Neural cell (in vitro differentiated cells): Measurements from ENCODE around the gene HSFX4. TPM values are rescaled to one million over a fixed set of nuclear protein-coding genes. Genes with fewer than 3 reads are reported as not detected.

Source experiments
- H2AFZ ChIP-seq: fragments of 200-600, 300-800 bp; sonication (generic), shearing (Covaris generic); 2 replicates; pipeline ENCODE4 v1.6.0; 2014; ENCODE audit warnings: low read depth, mild to moderate bottlenecking, antibody characterized with exemption, low read length, moderate library complexity
- H3F3A ChIP-seq: fragments of 200-600 bp; shearing (Covaris generic); 2 replicates; pipeline ENCODE4 v1.6.1; 2016; ENCODE audit warnings: mild to moderate bottlenecking, moderate library complexity, mixed read lengths, antibody characterized with exemption, low read length; ENCODE audit not compliant: insufficient read depth, poor library complexity, severe bottlenecking
- H3K27ac ChIP-seq: fragments of 200-600, 300-800 bp; sonication (generic), shearing (Covaris generic); 2 replicates; pipeline ENCODE4 v1.5.1; 2014; ENCODE audit warnings: mild to moderate bottlenecking, low read length, moderate library complexity
- H3K27me3 ChIP-seq: fragments of 300-800, 200-600 bp; sonication (generic), shearing (Covaris generic); 2 replicates; pipeline ENCODE4 v1.6.0; 2014; ENCODE audit warnings: mild to moderate bottlenecking, low read depth, low read length, moderate library complexity; ENCODE audit not compliant: insufficient read depth
- H3K36me3 ChIP-seq: fragments of 300-800, 200-600 bp; sonication (generic), shearing (Covaris generic); 2 replicates; pipeline ENCODE4 v1.5.1; 2014; ENCODE audit warnings: mild to moderate bottlenecking, antibody characterized with exemption, low read length, moderate library complexity; ENCODE audit not compliant: insufficient read depth
- H3K4me2 ChIP-seq: fragments of 300-800, 200-600 bp; sonication (generic), shearing (Covaris generic); 2 replicates; pipeline ENCODE4 v1.6.0; 2014; ENCODE audit warnings: mild to moderate bottlenecking, low read length
- H3K4me3 ChIP-seq: fragments of 300-800, 200-600 bp; sonication (generic), shearing (Covaris generic); 2 replicates; pipeline ENCODE4 v1.5.1; 2014; ENCODE audit warnings: mild to moderate bottlenecking, low read length, moderate library complexity
- H3K79me2 ChIP-seq: fragments of 200-600 bp; shearing (Covaris generic); replicated peaks from 2 replicates; pipeline ENCODE4 v1.6.0; 2014; ENCODE audit warnings: mild to moderate bottlenecking, low read length, moderate library complexity; ENCODE audit not compliant: insufficient read depth
- H3K9ac ChIP-seq: fragments of 300-800, 200-600 bp; sonication (generic), shearing (Covaris generic); 2 replicates; pipeline ENCODE4 v1.6.1; 2016; ENCODE audit warnings: mild to moderate bottlenecking, low read length, mixed read lengths
- H3K9me2 ChIP-seq: fragments of 200-600 bp; shearing (Covaris generic); 2 replicates; pipeline ENCODE4 v1.6.1; 2016; ENCODE audit warnings: mild to moderate bottlenecking, low read length, mixed read lengths; ENCODE audit not compliant: insufficient read depth
- H3K9me3 ChIP-seq: fragments of 200-600, 300-800 bp; sonication (generic), shearing (Covaris generic); 2 replicates; pipeline ENCODE4 v1.6.1; 2016; ENCODE audit warnings: mild to moderate bottlenecking, mixed run types, low read length, moderate library complexity, mixed read lengths
- H4K20me1 ChIP-seq: fragments of 200-600 bp; shearing (Covaris generic); 2 replicates; pipeline ENCODE4 v1.6.1; 2016; ENCODE audit warnings: mild to moderate bottlenecking, mixed run types; ENCODE audit not compliant: insufficient read depth
- EP300 ChIP-seq: fragments of 450-650 bp; conservative IDR thresholded peaks from 2 replicates; pipeline ENCODE4 v1.6.1; 2014; ENCODE audit warnings: antibody characterized with exemption, mild to moderate bottlenecking, moderate library complexity; ENCODE audit not compliant: poor library complexity, severe bottlenecking
- EZH2 ChIP-seq: fragments of 200-600, 300-800 bp; shearing (Covaris generic), sonication (generic); IDR thresholded peaks from 2 replicates; pipeline ENCODE4 v1.6.1; 2014; ENCODE audit warnings: antibody characterized with exemption, low read length, borderline replicate concordance, mild to moderate bottlenecking; ENCODE audit not compliant: insufficient read depth, poor library complexity, severe bottlenecking
- MXI1 ChIP-seq: fragments of 450-650 bp; conservative IDR thresholded peaks from 2 replicates; pipeline ENCODE4 v1.6.1; 2014; ENCODE audit warnings: antibody characterized with exemption, mild to moderate bottlenecking; ENCODE audit not compliant: poor library complexity, severe bottlenecking
- POLR2AphosphoS5 ChIP-seq: IDR thresholded peaks from 2 replicates; pipeline ENCODE4 v1.6.1; 2012
- RAD21 ChIP-seq: fragments of 450-650 bp; conservative IDR thresholded peaks from 2 replicates; pipeline ENCODE4 v1.6.1; 2014; ENCODE audit warnings: antibody characterized with exemption, mild to moderate bottlenecking, moderate library complexity
- SMC3 ChIP-seq: fragments of 450-650 bp; conservative IDR thresholded peaks from 2 replicates; pipeline ENCODE4 v1.6.1; 2014; ENCODE audit warnings: antibody characterized with exemption, mild to moderate bottlenecking, moderate library complexity; ENCODE audit not compliant: poor library complexity
- TAF1 ChIP-seq: IDR thresholded peaks from 2 replicates; pipeline ENCODE4 v1.6.1; 2012; ENCODE audit warnings: low read depth
- polyA plus RNA-seq: library from polyadenylated mRNA; depleted of rRNA; stranded (reverse); fragments of >200 nt; gene quantifications from 2 replicates; pipeline ENCODE4 v1.2.3, GENCODE V29; 2014
- TF ChIP-seq, protein P1 (sequence below): IDR thresholded peaks from 2 replicates; pipeline ENCODE4 v1.6.1; 2012; ENCODE audit warnings: borderline replicate concordance
- TF ChIP-seq, protein P2 (sequence below): fragments of 450-650 bp; IDR thresholded peaks from 2 replicates; pipeline ENCODE4 v1.5.1; 2014; ENCODE audit warnings: antibody characterized with exemption, mild to moderate bottlenecking, moderate library complexity; ENCODE audit not compliant: poor library complexity, severe bottlenecking

Gene HSFX4
- polyA plus RNA-seq, 1 donor from 2014 or later = not detected

DNA sequence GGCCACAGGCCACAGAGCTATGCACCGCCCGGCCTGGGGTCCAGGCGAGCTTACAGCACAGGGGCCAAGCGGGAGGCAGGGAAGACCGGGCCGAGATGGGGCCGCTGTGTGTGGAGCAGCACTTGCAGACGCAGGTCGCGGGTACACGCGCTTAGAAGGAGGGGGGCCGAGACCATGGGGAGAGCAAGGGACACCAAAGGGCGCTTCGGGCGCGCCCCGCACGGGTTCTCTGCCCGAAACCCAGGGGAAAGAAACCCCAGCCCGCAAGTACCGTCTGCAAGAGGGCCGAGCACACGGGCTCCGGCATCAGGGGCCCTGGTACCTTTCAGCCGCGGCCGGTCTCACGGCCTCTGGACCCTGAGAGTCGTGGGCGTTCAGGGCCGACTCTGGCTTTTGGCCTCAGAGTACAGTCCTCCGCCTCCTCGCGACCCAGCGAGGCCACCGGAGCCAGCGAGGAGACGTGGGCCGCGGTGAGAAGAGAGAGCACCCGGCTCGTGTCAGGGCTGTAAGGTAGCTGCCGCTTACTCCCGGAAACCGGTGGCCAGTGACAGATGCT, 8.6 kb downstream of the HSFX4 start:
- H3K79me2 ChIP-seq = peaks cover 5% of the 10 kb centered on the region
- peak overlapping the region; percentile 89 for H3K9ac ChIP-seq
- no peaks in the 10 kb centered on the region for H3K27me3 ChIP-seq
- no peaks in the 10 kb centered on the region for H3K36me3 ChIP-seq
- peak overlapping the region; percentile 88 for H3K4me3 ChIP-seq
- H3F3A ChIP-seq = no peaks in the 10 kb centered on the region
- peak overlapping the region; percentile 81 for H3K27ac ChIP-seq
- TF ChIP-seq, protein P1, sequence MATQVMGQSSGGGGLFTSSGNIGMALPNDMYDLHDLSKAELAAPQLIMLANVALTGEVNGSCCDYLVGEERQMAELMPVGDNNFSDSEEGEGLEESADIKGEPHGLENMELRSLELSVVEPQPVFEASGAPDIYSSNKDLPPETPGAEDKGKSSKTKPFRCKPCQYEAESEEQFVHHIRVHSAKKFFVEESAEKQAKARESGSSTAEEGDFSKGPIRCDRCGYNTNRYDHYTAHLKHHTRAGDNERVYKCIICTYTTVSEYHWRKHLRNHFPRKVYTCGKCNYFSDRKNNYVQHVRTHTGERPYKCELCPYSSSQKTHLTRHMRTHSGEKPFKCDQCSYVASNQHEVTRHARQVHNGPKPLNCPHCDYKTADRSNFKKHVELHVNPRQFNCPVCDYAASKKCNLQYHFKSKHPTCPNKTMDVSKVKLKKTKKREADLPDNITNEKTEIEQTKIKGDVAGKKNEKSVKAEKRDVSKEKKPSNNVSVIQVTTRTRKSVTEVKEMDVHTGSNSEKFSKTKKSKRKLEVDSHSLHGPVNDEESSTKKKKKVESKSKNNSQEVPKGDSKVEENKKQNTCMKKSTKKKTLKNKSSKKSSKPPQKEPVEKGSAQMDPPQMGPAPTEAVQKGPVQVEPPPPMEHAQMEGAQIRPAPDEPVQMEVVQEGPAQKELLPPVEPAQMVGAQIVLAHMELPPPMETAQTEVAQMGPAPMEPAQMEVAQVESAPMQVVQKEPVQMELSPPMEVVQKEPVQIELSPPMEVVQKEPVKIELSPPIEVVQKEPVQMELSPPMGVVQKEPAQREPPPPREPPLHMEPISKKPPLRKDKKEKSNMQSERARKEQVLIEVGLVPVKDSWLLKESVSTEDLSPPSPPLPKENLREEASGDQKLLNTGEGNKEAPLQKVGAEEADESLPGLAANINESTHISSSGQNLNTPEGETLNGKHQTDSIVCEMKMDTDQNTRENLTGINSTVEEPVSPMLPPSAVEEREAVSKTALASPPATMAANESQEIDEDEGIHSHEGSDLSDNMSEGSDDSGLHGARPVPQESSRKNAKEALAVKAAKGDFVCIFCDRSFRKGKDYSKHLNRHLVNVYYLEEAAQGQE = peak; percentile 51
- TF ChIP-seq TAF1 = no peak
- peak overlapping the region; percentile 21 for H2AFZ ChIP-seq
- no peaks in the 10 kb centered on the region for H4K20me1 ChIP-seq
- no peaks in the 10 kb centered on the region for H3K9me2 ChIP-seq
- no peaks in the 10 kb centered on the region for H3K9me3 ChIP-seq
- peak overlapping the region; percentile 39 for H3K4me2 ChIP-seq

DNA sequence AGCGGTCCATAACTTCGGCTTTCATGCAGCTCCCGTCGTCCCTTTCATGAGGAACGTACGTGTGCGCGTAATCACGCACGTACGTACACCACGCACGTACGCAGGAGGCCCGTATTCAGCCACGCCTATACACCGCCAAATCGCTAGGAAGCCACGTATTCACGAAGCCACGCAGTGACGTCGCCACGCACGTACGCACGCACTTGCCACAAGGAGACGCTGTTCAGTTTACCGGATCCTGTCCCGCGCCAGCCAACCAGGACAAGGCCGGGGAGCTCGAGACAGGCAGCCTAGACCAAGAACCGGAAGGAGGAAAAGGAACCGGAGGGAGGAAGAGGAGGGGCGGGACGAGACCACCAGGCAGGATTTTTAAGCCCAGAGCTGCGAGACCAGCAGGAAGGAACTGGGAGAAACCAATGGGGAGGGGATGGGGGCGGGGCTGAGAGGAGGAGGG, 9.1 kb downstream of the HSFX4 start, which contains the start of gene EOLA2:
Gene EOLA2 (minus strand): TSS at position 65 of the 454 bp plus-strand sequence. CDS start 4,617 bp downstream, outside the sequence.
- Histone ChIP-seq H3K27me3 (no peaks in the 10 kb centered on the region), H3K9me3 (no peaks in the 10 kb centered on the region), H3K36me3 (no peaks in the 10 kb centered on the region), H3K4me2 (peak within 1 kb of the TSS; percentile 39), H3K9me2 (no peaks in the 10 kb centered on the region), H3K27ac (peak within 1 kb of the TSS; percentile 81), H3K4me3 (peak within 1 kb of the TSS; percentile 88), H3K9ac (peak within 1 kb of the TSS; percentile 89), H2AFZ (peak within 1 kb of the TSS; percentile 21), H3F3A (no peaks in the 10 kb centered on the region), H3K79me2 (peaks cover 5% of the 10 kb centered on the region), H4K20me1 (no peaks in the 10 kb centered on the region)
- no peak for TF ChIP-seq EZH2
- no peak for TF ChIP-seq TAF1
- TF ChIP-seq, protein P2, sequence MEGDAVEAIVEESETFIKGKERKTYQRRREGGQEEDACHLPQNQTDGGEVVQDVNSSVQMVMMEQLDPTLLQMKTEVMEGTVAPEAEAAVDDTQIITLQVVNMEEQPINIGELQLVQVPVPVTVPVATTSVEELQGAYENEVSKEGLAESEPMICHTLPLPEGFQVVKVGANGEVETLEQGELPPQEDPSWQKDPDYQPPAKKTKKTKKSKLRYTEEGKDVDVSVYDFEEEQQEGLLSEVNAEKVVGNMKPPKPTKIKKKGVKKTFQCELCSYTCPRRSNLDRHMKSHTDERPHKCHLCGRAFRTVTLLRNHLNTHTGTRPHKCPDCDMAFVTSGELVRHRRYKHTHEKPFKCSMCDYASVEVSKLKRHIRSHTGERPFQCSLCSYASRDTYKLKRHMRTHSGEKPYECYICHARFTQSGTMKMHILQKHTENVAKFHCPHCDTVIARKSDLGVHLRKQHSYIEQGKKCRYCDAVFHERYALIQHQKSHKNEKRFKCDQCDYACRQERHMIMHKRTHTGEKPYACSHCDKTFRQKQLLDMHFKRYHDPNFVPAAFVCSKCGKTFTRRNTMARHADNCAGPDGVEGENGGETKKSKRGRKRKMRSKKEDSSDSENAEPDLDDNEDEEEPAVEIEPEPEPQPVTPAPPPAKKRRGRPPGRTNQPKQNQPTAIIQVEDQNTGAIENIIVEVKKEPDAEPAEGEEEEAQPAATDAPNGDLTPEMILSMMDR = peak; percentile 95
- TF ChIP-seq RAD21 = peak; percentile 50
- TF ChIP-seq, protein P1 = no peak
- peak; percentile 63 for TF ChIP-seq SMC3
- peak; percentile 66 for TF ChIP-seq MXI1
- peak; percentile 42 for TF ChIP-seq EP300
- peak; percentile 93 for TF ChIP-seq POLR2AphosphoS5
